ENCODE data around the gene ANO1. TPM values are rescaled to one million over a fixed set of nuclear protein-coding genes. Genes with fewer than 3 reads are reported as not detected.

ANO1 gene
- polyA plus RNA-seq, 2 of the 4 experiments (the other 2 are of a cell fraction): 0.27 to 0.44 TPM

DNA sequence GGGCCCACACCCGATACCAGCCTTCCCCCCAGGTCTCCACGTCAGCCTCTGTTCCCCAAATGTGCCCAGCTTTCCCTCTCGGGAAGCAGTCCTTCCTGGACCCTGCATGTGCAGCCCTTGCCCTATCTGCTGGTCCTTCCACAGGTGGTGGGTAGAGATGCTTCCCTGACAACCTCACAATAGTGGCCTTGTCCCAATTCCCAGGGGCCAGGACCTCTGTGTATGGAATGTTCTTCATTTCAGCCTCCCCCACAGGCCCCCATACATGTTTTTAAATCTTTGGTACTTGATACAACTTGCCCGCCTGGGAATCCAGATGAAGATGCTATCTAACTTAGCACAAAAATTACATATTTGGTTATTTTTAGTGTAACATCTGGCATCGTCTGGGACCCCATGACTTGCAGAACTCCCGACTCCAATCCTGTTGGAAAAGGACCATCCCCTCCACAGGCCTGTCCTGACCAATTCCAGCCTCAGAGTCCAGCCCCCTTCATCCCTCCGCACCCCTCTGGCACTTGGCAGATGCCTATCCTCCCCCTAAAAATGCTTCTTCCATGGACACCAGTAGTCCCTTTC is 39.5 kb downstream of the ANO1 start:
- POLR2A ChIA-PET: no interaction called here
- Histone ChIP-seq H3K27ac (no peak overlapping the region), H3K4me2 (no peak overlapping the region), H3K4me1 (no peaks in the 10 kb centered on the region), H3K4me3 (no peak overlapping the region), H3K9me3 (no peaks in the 10 kb centered on the region)
- CTCF ChIA-PET: no interaction called here
- FAIRE-seq: no peak
- TF ChIP-seq, protein P1, sequence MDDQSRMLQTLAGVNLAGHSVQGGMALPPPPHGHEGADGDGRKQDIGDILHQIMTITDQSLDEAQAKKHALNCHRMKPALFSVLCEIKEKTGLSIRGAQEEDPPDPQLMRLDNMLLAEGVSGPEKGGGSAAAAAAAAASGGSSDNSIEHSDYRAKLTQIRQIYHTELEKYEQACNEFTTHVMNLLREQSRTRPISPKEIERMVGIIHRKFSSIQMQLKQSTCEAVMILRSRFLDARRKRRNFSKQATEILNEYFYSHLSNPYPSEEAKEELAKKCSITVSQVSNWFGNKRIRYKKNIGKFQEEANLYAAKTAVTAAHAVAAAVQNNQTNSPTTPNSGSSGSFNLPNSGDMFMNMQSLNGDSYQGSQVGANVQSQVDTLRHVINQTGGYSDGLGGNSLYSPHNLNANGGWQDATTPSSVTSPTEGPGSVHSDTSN (IDR thresholded peaks at IDR 0.05): no peak
- TF ChIP-seq, protein P2, sequence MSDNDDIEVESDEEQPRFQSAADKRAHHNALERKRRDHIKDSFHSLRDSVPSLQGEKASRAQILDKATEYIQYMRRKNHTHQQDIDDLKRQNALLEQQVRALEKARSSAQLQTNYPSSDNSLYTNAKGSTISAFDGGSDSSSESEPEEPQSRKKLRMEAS (IDR thresholded peaks at IDR 0.05): no peak
- no peak for TF ChIP-seq RNF2 (IDR thresholded peaks at IDR 0.05; ENCODE audit: borderline replicate concordance, low read depth)
- TF ChIP-seq HEYL (CRISPR knock-in tag; IDR thresholded peaks at IDR 0.05): no peak
- DNase-seq (ENCODE audit: low read depth in 1 of 2, low spot score in 1 of 2): no peak
- WGBS (ENCODE audit: missing lambda C conversion rate): 72% methylated on average over 7 of the region's 7 CpGs
- ATAC-seq: no peak

DNA sequence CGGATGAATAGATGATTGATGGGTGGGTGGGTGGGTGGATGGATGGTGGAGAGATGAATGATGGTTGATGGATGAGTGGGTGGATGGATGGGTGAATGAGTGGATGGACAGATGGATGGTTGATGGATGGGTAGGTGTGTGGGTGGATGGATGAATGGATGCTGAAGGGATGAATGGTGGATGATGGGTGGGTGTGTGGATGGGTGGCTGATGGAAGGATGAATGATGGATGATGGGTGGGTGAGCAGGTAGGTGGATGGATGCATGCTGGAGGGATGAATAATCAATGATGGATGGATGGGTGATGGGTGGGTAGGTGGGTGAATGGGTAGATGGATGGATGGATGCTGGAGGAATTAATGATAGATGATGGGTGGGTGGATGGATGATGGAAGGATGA is 40.5 kb downstream of the ANO1 start:
- WGBS (ENCODE audit: missing lambda C conversion rate): 77% methylated on average over 1 of the region's 1 CpG
- H3K4me3 ChIP-seq: no peak overlapping the region
- H3K9me3 ChIP-seq: no peaks in the 10 kb centered on the region
- no peak for FAIRE-seq
- H3K4me1 ChIP-seq: no peaks in the 10 kb centered on the region
- ChIA-PET POLR2A (no interaction called here), CTCF (no interaction called here)
- DNase-seq (ENCODE audit: low read depth in 1 of 2, low spot score in 1 of 2): no peak
- no peak overlapping the region for H3K27ac ChIP-seq
- H3K4me2 ChIP-seq: no peak overlapping the region
- no peak for TF ChIP-seq TFCP2L1 (CRISPR knock-in tag; IDR thresholded peaks at IDR 0.05)
- TF ChIP-seq, protein P3, sequence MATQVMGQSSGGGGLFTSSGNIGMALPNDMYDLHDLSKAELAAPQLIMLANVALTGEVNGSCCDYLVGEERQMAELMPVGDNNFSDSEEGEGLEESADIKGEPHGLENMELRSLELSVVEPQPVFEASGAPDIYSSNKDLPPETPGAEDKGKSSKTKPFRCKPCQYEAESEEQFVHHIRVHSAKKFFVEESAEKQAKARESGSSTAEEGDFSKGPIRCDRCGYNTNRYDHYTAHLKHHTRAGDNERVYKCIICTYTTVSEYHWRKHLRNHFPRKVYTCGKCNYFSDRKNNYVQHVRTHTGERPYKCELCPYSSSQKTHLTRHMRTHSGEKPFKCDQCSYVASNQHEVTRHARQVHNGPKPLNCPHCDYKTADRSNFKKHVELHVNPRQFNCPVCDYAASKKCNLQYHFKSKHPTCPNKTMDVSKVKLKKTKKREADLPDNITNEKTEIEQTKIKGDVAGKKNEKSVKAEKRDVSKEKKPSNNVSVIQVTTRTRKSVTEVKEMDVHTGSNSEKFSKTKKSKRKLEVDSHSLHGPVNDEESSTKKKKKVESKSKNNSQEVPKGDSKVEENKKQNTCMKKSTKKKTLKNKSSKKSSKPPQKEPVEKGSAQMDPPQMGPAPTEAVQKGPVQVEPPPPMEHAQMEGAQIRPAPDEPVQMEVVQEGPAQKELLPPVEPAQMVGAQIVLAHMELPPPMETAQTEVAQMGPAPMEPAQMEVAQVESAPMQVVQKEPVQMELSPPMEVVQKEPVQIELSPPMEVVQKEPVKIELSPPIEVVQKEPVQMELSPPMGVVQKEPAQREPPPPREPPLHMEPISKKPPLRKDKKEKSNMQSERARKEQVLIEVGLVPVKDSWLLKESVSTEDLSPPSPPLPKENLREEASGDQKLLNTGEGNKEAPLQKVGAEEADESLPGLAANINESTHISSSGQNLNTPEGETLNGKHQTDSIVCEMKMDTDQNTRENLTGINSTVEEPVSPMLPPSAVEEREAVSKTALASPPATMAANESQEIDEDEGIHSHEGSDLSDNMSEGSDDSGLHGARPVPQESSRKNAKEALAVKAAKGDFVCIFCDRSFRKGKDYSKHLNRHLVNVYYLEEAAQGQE (IDR thresholded peaks at IDR 0.05): no peak
- TF ChIP-seq, protein P4, sequence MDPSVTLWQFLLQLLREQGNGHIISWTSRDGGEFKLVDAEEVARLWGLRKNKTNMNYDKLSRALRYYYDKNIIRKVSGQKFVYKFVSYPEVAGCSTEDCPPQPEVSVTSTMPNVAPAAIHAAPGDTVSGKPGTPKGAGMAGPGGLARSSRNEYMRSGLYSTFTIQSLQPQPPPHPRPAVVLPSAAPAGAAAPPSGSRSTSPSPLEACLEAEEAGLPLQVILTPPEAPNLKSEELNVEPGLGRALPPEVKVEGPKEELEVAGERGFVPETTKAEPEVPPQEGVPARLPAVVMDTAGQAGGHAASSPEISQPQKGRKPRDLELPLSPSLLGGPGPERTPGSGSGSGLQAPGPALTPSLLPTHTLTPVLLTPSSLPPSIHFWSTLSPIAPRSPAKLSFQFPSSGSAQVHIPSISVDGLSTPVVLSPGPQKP (IDR thresholded peaks at IDR 0.05; ENCODE audit: low read depth, low read length): no peak
- no peak for TF ChIP-seq ZNF302 (CRISPR knock-in tag; IDR thresholded peaks at IDR 0.05)
- TF ChIP-seq, protein P1 (IDR thresholded peaks at IDR 0.05): no peak
- TF ChIP-seq PHF8 (IDR thresholded peaks at IDR 0.05; ENCODE audit: borderline replicate concordance, low read depth): no peak
- no peak for TF ChIP-seq MAFK (IDR thresholded peaks at IDR 0.05; ENCODE audit: partially characterized antibody)
- TF ChIP-seq, protein P2 (IDR thresholded peaks at IDR 0.05): no peak
- no peak for TF ChIP-seq NPAS2 (CRISPR knock-in tag; IDR thresholded peaks at IDR 0.05; ENCODE audit: borderline replicate concordance)
- no peak for TF ChIP-seq CBX8 (IDR thresholded peaks at IDR 0.05)
- no peak for TF ChIP-seq ZC3H11A (IDR thresholded peaks at IDR 0.05)
- no peak for TF ChIP-seq ESRRA (IDR thresholded peaks at IDR 0.05; ENCODE audit: borderline replicate concordance, low read length)
- no peak for ATAC-seq

DNA sequence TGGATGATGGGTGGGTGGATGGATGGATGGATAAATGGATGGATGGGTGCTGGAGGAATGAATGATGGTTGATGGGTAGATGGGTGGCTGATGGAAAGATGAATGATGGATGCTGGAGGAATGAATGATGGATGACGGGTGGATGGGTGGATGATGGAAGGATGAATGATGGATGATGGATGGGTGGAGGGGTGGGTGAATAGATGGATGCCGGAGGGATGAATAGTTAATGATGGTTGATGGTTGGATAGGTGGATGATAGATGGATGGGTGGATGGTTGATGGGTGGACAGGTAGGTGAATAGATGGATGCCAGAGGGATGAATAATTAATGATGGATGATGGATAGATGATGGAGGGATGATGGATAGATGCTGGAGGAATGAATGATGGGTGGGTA is 41.4 kb downstream of the ANO1 start:
- FAIRE-seq (no peak), DNase-seq (ENCODE audit: low read depth in 1 of 2, low spot score in 1 of 2) (no peak), ATAC-seq (no peak)
- ChIA-PET CTCF (no interaction called here), POLR2A (no interaction called here)
- no peaks in the 10 kb centered on the region for H3K4me1 ChIP-seq
- no peak overlapping the region for H3K4me2 ChIP-seq
- H3K9me3 ChIP-seq: no peaks in the 10 kb centered on the region
- H3K27ac ChIP-seq: no peak overlapping the region
- H3K4me3 ChIP-seq: no peak overlapping the region
- TF ChIP-seq, protein P5, sequence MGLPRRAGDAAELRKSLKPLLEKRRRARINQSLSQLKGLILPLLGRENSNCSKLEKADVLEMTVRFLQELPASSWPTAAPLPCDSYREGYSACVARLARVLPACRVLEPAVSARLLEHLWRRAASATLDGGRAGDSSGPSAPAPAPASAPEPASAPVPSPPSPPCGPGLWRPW (IDR thresholded peaks at IDR 0.05): no peak
- no peak for TF ChIP-seq BHLHE40 (IDR thresholded peaks at IDR 0.05; ENCODE audit: low read depth, low read length)
- WGBS (ENCODE audit: missing lambda C conversion rate): 79% methylated on average over 2 of the region's 2 CpGs

All from A549 (cell line).